Nephron (organoid): Measurements from ENCODE around the gene PDCD2L.

Source experiments
- H3K27ac Mint-ChIP-seq, 3 experiments: 2 replicates each; pipeline ENCODE4 v1.8.0; 2020; ENCODE audit warnings: mixed read lengths in 3 of 3, mild to moderate bottlenecking in 2 of 3, moderate library complexity in 1 of 3
- H3K27me3 Mint-ChIP-seq: 2 replicates; pipeline ENCODE4 v1.8.0; 2021; ENCODE audit warnings: low read depth, mild to moderate bottlenecking, moderate library complexity, mixed read lengths
- H3K36me3 Mint-ChIP-seq: 2 replicates; pipeline ENCODE4 v1.8.0; 2020; ENCODE audit warnings: low read depth, mixed read lengths
- H3K4me1 Mint-ChIP-seq: 2 replicates; pipeline ENCODE4 v1.8.0; 2020; ENCODE audit warnings: mixed read lengths
- H3K4me3 Mint-ChIP-seq, 3 experiments: 2 replicates each; pipeline ENCODE4 v1.8.0; 2020; ENCODE audit warnings: mild to moderate bottlenecking in 3 of 3, mixed read lengths in 3 of 3, moderate library complexity in 2 of 3
- H3K9me3 Mint-ChIP-seq: 2 replicates; pipeline ENCODE4 v1.8.0; 2020; ENCODE audit warnings: mixed read lengths
- CTCF ChIP-seq, 3 experiments: fragments of 200-600 bp; sonication (generic); IDR thresholded peaks; one replicate each; pipeline ENCODE4 v1.5.0; 2021; ENCODE audit warnings: antibody characterized with exemption in 3 of 3; ENCODE audit not compliant: unreplicated experiment in 3 of 3

Gene PDCD2L

GRCh38 chr19:34402074-34402600 is 2.1 kb upstream of the PDCD2L start:
- Mint-ChIP-seq H3K9me3 (no peaks in the 10 kb centered on the region), H3K27me3 (no peaks in the 10 kb centered on the region), H3K4me1 (no peaks in the 10 kb centered on the region), H3K4me3 (no peak overlapping the region), H3K27ac (no peak overlapping the region), H3K36me3 (peaks cover 24% of the 10 kb centered on the region)
- no peak for TF ChIP-seq CTCF (IDR thresholded peaks at IDR 0.05; ENCODE audit: unreplicated experiment in 3 of 3)

DNA sequence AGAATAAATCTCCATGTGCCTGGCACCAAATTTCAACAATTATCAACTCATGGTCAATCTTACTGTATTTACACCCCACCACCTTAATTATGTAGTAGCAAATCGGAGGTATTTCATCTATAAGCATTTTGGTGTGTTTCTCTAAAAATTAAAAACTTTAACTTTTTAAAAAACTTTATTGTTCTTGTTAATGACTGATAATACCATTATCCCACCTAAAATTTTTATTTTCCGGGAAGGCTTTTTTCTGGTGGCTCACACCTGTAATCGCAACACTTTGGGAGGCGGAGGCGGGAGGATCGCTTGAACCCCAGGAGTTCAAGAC is 453 bp upstream of the PDCD2L start:
- Mint-ChIP-seq H3K4me1 (no peaks in the 10 kb centered on the region), H3K4me3 (peak overlapping the region; percentile 91 to 94 (median 92)), H3K27ac (peak overlapping the region in 2 of 3 experiments; percentile 79 to 89), H3K9me3 (no peaks in the 10 kb centered on the region), H3K36me3 (peaks cover 26% of the 10 kb centered on the region), H3K27me3 (no peaks in the 10 kb centered on the region)
- TF ChIP-seq CTCF (IDR thresholded peaks at IDR 0.05; ENCODE audit: unreplicated experiment in 3 of 3) = no peak

GRCh38 chr19:34405892-34406660 is 1.9 kb downstream of the PDCD2L start:
- H3K36me3 Mint-ChIP-seq = peaks cover 18% of the 10 kb centered on the region

GRCh38 chr19:34408411-34408810 is 4.2 kb downstream of the PDCD2L start:
- H3K4me1 Mint-ChIP-seq = no peaks in the 10 kb centered on the region
- H3K4me3 Mint-ChIP-seq = no peak overlapping the region
- no peak overlapping the region for H3K27ac Mint-ChIP-seq
- peaks cover 18% of the 10 kb centered on the region for H3K36me3 Mint-ChIP-seq
- H3K27me3 Mint-ChIP-seq = no peaks in the 10 kb centered on the region
- TF ChIP-seq CTCF (IDR thresholded peaks at IDR 0.05; ENCODE audit: unreplicated experiment in 3 of 3) = no peak
- no peaks in the 10 kb centered on the region for H3K9me3 Mint-ChIP-seq

More at GRCh38 chr19:34405892-34406660, 1.9 kb downstream of the PDCD2L start:
- TF ChIP-seq CTCF (IDR thresholded peaks at IDR 0.05; ENCODE audit: unreplicated experiment in 3 of 3) = no peak
- H3K27ac Mint-ChIP-seq = no peak overlapping the region
- no peaks in the 10 kb centered on the region for H3K9me3 Mint-ChIP-seq
- no peaks in the 10 kb centered on the region for H3K4me1 Mint-ChIP-seq
- H3K4me3 Mint-ChIP-seq = peak overlapping the region; percentile 56 to 63 (median 60)
- H3K27me3 Mint-ChIP-seq = no peaks in the 10 kb centered on the region

DNA sequence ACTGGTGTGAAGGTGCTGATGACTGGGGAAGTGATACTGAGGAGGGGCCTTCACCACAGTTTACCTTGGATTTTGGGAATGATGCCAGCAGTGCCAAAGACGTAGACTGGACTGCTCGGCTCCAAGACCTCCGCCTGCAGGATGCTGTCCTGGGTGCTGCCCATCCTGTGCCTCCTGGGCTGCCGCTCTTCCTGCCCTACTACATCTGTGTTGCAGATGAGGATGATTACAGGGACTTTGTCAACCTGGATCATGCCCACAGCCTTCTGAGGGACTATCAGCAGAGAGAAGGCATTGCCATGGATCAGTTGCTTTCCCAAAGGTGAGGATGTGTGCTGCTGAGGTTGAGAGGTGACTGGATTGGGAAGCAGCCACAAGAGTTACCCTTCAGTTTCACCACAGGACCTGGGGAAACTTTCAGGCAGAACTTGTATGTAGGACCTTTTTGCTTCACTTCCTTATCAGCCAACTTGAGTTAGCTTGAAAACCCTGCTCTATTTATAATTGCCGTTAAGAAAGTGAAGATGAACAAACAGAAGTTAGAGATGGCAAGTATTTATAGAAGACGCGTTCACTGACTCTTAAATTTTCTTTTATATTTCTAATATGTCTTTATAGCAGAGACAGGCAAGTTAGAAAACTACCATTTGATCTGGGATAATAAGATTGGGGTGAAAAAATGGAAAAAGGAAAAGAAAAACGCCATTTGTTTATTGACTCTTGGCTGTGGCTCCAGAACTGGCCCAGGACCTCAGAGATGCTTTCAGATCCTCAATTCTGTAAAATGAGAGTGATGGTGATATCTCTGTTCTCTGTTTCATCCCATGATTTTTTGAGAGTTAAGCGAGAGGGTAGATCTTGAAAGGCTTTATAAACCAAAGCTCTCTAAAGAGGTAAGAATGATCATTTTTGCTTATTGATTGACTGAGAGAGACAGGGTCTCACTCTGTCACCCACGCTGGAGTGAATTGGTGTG is 5.3 kb downstream of the PDCD2L start:
- Mint-ChIP-seq H3K27ac (no peak overlapping the region), H3K9me3 (no peaks in the 10 kb centered on the region), H3K36me3 (peaks cover 21% of the 10 kb centered on the region), H3K27me3 (no peaks in the 10 kb centered on the region), H3K4me1 (no peaks in the 10 kb centered on the region), H3K4me3 (no peak overlapping the region)
- TF ChIP-seq CTCF (IDR thresholded peaks at IDR 0.05; ENCODE audit: unreplicated experiment in 3 of 3) = no peak
